OCI-LY3 (cell line): Measurements from ENCODE around the gene MERTK.

Source experiments
- H2AFZ ChIP-seq: fragments of 200-600, 300-600 bp; shearing (Covaris generic); 2 replicates; pipeline ENCODE4 v1.6.0; 2014; ENCODE audit warnings: antibody characterized with exemption, low read depth, low read length
- H3K27ac ChIP-seq: fragments of 200-600, 300-600 bp; sonication (generic); 2 replicates; pipeline ENCODE4 v1.5.1; 2014; ENCODE audit warnings: mild to moderate bottlenecking, low read length, moderate library complexity, mixed read lengths
- H3K27me3 ChIP-seq: fragments of 200-600, 300-600 bp; sonication (generic); 2 replicates; pipeline ENCODE4 v1.6.1; 2014; ENCODE audit warnings: low read depth, low read length, mixed read lengths
- H3K36me3 ChIP-seq: fragments of 200-600, 300-600 bp; sonication (generic); replicated peaks from 2 replicates; pipeline ENCODE3; 2014; ENCODE audit warnings: low read depth, low read length, mixed read lengths
- H3K4me1 ChIP-seq: fragments of 300-600, 200-600 bp; sonication (generic); 2 replicates; pipeline ENCODE4 v1.6.1; 2014; ENCODE audit warnings: low read length, mixed read lengths
- H3K4me2 ChIP-seq: fragments of 200-600, 300-600 bp; sonication (generic); 2 replicates; pipeline ENCODE4 v1.6.1; 2014; ENCODE audit warnings: low read length, mixed read lengths
- H3K4me3 ChIP-seq: fragments of 300-600, 200-600 bp; sonication (generic); 2 replicates; pipeline ENCODE4 v1.5.1; 2014; ENCODE audit warnings: antibody characterized with exemption, mild to moderate bottlenecking, low read length, moderate library complexity
- H3K79me2 ChIP-seq: fragments of 300-600, 200-600 bp; shearing (Covaris generic); 2 replicates; pipeline ENCODE4 v1.6.1; 2014; ENCODE audit warnings: mild to moderate bottlenecking, low read length, mixed read lengths
- H3K9ac ChIP-seq: fragments of 300-600, 200-600 bp; shearing (Covaris generic); 2 replicates; pipeline ENCODE4 v1.6.0; 2014; ENCODE audit warnings: mild to moderate bottlenecking, low read length, moderate library complexity
- H3K9me3 ChIP-seq: fragments of 200-600, 300-600 bp; shearing (Covaris generic); 2 replicates; pipeline ENCODE4 v1.6.1; 2014; ENCODE audit warnings: low read length, mixed read lengths; ENCODE audit not compliant: insufficient read depth
- H4K20me1 ChIP-seq: fragments of 200-600, 300-600 bp; sonication (generic); 2 replicates; pipeline ENCODE4 v1.6.1; 2016; ENCODE audit warnings: low read length, mixed read lengths; ENCODE audit not compliant: insufficient read depth
- EZH2phosphoT487 ChIP-seq: fragments of 200-600 bp; shearing (Covaris generic); IDR thresholded peaks from 2 replicates; pipeline ENCODE4 v1.6.1; 2018; ENCODE audit warnings: antibody characterized with exemption, mixed run types, low read depth
- TF ChIP-seq, protein P1 (sequence below): fragments of 200-600, 300-600 bp; sonication (generic); IDR thresholded peaks from 2 replicates; pipeline ENCODE4 v1.5.1; 2014; ENCODE audit warnings: antibody characterized with exemption, low read length, low read depth

The MERTK gene

DNA sequence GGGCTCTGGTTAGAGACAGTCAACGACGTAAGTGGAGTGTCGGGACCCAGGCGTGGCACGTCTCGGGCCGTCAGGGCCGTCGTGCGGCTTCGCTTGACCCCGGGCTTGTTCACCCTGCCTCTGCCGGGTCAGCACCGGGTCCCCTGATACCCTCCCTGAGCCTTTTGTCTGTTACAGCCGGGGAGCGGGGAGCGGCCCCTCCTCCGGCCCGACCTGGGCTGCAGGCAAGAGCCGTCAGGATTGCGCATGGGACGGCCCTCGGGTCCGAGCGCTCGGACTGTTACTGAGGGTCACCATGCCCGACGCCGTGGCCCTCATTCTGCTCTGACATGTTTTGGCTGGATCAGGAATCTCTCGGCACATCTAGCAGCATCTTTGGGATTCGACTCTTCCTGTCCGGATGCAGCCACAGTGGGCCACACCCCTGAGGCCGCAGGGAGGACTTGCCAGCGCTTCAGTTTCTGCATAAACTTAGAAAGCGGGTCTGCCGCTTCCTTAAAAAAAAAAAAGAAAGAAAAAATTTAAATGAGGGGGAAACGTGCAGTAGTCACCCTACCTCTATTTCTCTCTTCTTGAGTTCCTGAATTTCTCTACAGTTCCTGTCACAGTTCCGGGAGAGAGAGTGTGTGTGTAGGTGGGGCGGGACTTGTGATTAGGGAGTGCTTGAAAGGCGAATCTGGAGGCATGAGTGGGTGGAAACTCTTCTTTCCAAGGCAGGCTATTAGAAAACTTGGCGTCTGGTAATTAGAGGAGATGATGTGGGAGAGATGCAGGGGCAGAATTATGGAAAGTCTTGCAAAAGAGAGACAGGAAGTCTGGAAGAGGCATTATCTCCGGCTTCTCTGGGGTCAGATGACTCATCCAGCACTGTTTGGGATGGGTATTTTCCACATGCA lies 157.6 kb downstream of the MERTK start:
- peak overlapping the region; percentile 83 for H3K9ac ChIP-seq
- H3K4me3 ChIP-seq, result peak overlapping the region; percentile 90
- no peaks in the 10 kb centered on the region for H4K20me1 ChIP-seq
- H3K4me1 ChIP-seq, result peaks cover 30% of the 10 kb centered on the region
- no peaks in the 10 kb centered on the region for H3K27me3 ChIP-seq
- peak overlapping the region; percentile 71 for H3K27ac ChIP-seq
- H3K4me2 ChIP-seq, result peak overlapping the region; percentile 62
- peak overlapping the region; percentile 21; the same call in 1 of the 2 replicates for H2AFZ ChIP-seq
- H3K9me3 ChIP-seq, result no peaks in the 10 kb centered on the region
- peaks cover 22% of the 10 kb centered on the region for H3K36me3 ChIP-seq
- TF ChIP-seq EZH2phosphoT487, result no peak
- TF ChIP-seq, protein P1, sequence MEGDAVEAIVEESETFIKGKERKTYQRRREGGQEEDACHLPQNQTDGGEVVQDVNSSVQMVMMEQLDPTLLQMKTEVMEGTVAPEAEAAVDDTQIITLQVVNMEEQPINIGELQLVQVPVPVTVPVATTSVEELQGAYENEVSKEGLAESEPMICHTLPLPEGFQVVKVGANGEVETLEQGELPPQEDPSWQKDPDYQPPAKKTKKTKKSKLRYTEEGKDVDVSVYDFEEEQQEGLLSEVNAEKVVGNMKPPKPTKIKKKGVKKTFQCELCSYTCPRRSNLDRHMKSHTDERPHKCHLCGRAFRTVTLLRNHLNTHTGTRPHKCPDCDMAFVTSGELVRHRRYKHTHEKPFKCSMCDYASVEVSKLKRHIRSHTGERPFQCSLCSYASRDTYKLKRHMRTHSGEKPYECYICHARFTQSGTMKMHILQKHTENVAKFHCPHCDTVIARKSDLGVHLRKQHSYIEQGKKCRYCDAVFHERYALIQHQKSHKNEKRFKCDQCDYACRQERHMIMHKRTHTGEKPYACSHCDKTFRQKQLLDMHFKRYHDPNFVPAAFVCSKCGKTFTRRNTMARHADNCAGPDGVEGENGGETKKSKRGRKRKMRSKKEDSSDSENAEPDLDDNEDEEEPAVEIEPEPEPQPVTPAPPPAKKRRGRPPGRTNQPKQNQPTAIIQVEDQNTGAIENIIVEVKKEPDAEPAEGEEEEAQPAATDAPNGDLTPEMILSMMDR, result no peak
- peaks cover 43% of the 10 kb centered on the region for H3K79me2 ChIP-seq

DNA sequence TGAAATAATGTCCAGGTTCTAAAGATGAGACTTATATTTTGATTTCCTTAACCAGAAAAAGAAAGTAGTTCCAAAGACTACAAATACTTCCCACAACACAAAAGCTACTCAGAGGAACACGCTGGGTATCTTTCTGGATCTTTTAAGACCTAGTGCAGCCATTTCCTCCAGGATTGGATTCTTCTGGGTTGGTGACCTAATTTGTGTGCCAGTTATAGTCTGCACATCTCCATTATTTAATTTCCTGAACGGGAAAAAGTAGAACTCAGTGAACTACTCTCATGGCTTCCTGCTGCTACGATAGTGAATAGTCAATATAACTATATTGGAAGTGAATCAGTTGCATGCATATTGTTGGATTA lies 158.2 kb downstream of the MERTK start:
- peak overlapping the region; percentile 71; the same call in 1 of the 2 replicates for H3K27ac ChIP-seq
- H3K27me3 ChIP-seq, result no peaks in the 10 kb centered on the region
- no peak overlapping the region for H2AFZ ChIP-seq
- H3K9ac ChIP-seq, result peak overlapping the region; percentile 83
- no peaks in the 10 kb centered on the region for H4K20me1 ChIP-seq
- peaks cover 29% of the 10 kb centered on the region for H3K36me3 ChIP-seq
- H3K4me3 ChIP-seq, result peak overlapping the region; percentile 90
- peaks cover 43% of the 10 kb centered on the region for H3K79me2 ChIP-seq
- peak overlapping the region; percentile 62 for H3K4me2 ChIP-seq
- no peaks in the 10 kb centered on the region for H3K9me3 ChIP-seq
- no peak for TF ChIP-seq EZH2phosphoT487
- TF ChIP-seq, protein P1, result no peak
- H3K4me1 ChIP-seq, result peaks cover 36% of the 10 kb centered on the region

GRCh38 chr2:112059671-112060070 lies 161.3 kb downstream of the MERTK start:
- Histone ChIP-seq H3K79me2 (peaks cover 49% of the 10 kb centered on the region), H4K20me1 (no peaks in the 10 kb centered on the region), H3K4me2 (peak overlapping the region; percentile 5; the same call in 1 of the 2 replicates), H3K9ac (no peak overlapping the region), H3K9me3 (no peaks in the 10 kb centered on the region), H3K27me3 (no peaks in the 10 kb centered on the region), H3K4me1 (peaks cover 56% of the 10 kb centered on the region), H3K4me3 (no peak overlapping the region), H3K27ac (no peak overlapping the region), H3K36me3 (peaks cover 49% of the 10 kb centered on the region), H2AFZ (no peak overlapping the region)
- TF ChIP-seq, protein P1, result no peak
- TF ChIP-seq EZH2phosphoT487, result no peak

DNA sequence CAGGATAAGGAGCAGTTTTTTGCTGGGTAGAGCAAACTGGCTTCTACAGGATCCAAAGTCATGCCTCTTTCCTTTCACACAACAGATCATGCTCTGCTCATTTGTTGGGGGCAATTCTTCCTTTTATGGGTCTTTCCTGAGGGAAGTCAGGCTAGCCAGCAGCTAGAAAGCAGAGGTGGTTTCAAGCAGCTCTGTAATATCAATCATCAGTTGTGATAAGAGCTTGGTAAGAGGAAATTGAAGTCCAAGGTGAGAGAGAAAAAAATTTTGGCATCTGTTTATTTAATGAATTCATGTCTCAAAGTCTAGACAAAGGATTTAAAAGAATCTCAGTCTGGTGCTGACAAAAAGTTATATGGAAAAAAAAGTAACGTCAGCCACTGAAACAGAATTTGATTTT lies 162.9 kb downstream of the MERTK start:
- no peak for TF ChIP-seq EZH2phosphoT487
- TF ChIP-seq, protein P1, result no peak
- Histone ChIP-seq H3K9me3 (no peaks in the 10 kb centered on the region), H3K4me3 (no peak overlapping the region), H3K27ac (peak overlapping the region; percentile 85), H3K9ac (peak overlapping the region; percentile 11; the same call in 1 of the 2 replicates), H3K36me3 (peaks cover 57% of the 10 kb centered on the region), H4K20me1 (no peaks in the 10 kb centered on the region), H3K27me3 (no peaks in the 10 kb centered on the region), H2AFZ (no peak overlapping the region), H3K4me2 (peak overlapping the region; percentile 80), H3K4me1 (peaks cover 67% of the 10 kb centered on the region), H3K79me2 (peaks cover 40% of the 10 kb centered on the region)
